GM12865 (cell line): Measurements from ENCODE around the gene ATP2B2.

Source experiments
- DNase-seq: peaks from one replicate; pipeline ENCODE4 v3.0.0; 2010; ENCODE audit warnings: low read depth
- H3K4me3 ChIP-seq: 2 replicates; pipeline ENCODE4 v1.5.1; 2011; ENCODE audit warnings: mild to moderate bottlenecking, low read depth, low read length, control low read depth
- CTCF ChIP-seq: IDR thresholded peaks from 2 replicates; pipeline ENCODE4 v1.5.1; 2011; ENCODE audit warnings: low read length, control low read depth, low read depth, inconsistent platforms; ENCODE audit not compliant: insufficient read depth; ENCODE audit errors: missing control alignments

The ATP2B2 gene

GRCh38 chr3:10319804-10320203, 185.6 kb downstream of the ATP2B2 start:
- TF ChIP-seq CTCF = no peak
- DNase-seq = no peak
- H3K4me3 ChIP-seq = peak overlapping the region; percentile 96

GRCh38 chr3:10319251-10319650, 186.1 kb downstream of the ATP2B2 start:
- no peak for DNase-seq
- H3K4me3 ChIP-seq = peak overlapping the region; percentile 96; the same call in 1 of the 2 replicates

GRCh38 chr3:10317961-10318350, 187.4 kb downstream of the ATP2B2 start:
- no peak for DNase-seq
- no peak overlapping the region for H3K4me3 ChIP-seq
- no peak for TF ChIP-seq CTCF

More at GRCh38 chr3:10319251-10319650, 186.1 kb downstream of the ATP2B2 start:
- no peak for TF ChIP-seq CTCF

- DNase-seq = no peak
- no peak for TF ChIP-seq CTCF
- no peak overlapping the region for H3K4me3 ChIP-seq
Measured at GRCh38 chr3:10317311-10317960, 187.9 kb downstream of the ATP2B2 start.

- TF ChIP-seq CTCF = no peak
- no peak for DNase-seq
- H3K4me3 ChIP-seq = no peak overlapping the region
Measured at GRCh38 chr3:10315771-10316344, 189.5 kb downstream of the ATP2B2 start.

GRCh38 chr3:10315101-10315500, 190.3 kb downstream of the ATP2B2 start:
- DNase-seq = no peak
- no peak overlapping the region for H3K4me3 ChIP-seq
- no peak for TF ChIP-seq CTCF

- no peak for TF ChIP-seq CTCF
- DNase-seq = no peak
- H3K4me3 ChIP-seq = no peak overlapping the region
Measured at GRCh38 chr3:10312861-10313260, 192.5 kb downstream of the ATP2B2 start.
